GM12865 (cell line): ENCODE results near the gene MYCT1.

Experiments used
- DNase-seq: peaks from one replicate; pipeline ENCODE4 v3.0.0; 2010; ENCODE audit warnings: low read depth
- H3K4me3 ChIP-seq: 2 replicates; pipeline ENCODE4 v1.5.1; 2011; ENCODE audit warnings: mild to moderate bottlenecking, low read depth, low read length, control low read depth
- CTCF ChIP-seq: IDR thresholded peaks from 2 replicates; pipeline ENCODE4 v1.5.1; 2011; ENCODE audit warnings: low read length, control low read depth, low read depth, inconsistent platforms; ENCODE audit not compliant: insufficient read depth; ENCODE audit errors: missing control alignments

MYCT1 gene

GRCh38 chr6:152745509-152746171 is 47.9 kb downstream of the MYCT1 start:
- TF ChIP-seq CTCF, result no peak
- no peak overlapping the region for H3K4me3 ChIP-seq

GRCh38 chr6:152746172-152746553 is 48.5 kb downstream of the MYCT1 start:
- TF ChIP-seq CTCF, result no peak

More at GRCh38 chr6:152745509-152746171, 47.9 kb downstream of the MYCT1 start:
- no peak for DNase-seq

GRCh38 chr6:152748843-152749242 is 51.1 kb downstream of the MYCT1 start:
- no peak for DNase-seq
- no peak overlapping the region for H3K4me3 ChIP-seq
- no peak for TF ChIP-seq CTCF

More at GRCh38 chr6:152746172-152746553, 48.5 kb downstream of the MYCT1 start:
- no peak overlapping the region for H3K4me3 ChIP-seq
- no peak for DNase-seq

GRCh38 chr6:152749336-152749735 is 51.6 kb downstream of the MYCT1 start:
- no peak for DNase-seq
- TF ChIP-seq CTCF, result no peak
- H3K4me3 ChIP-seq, result no peak overlapping the region

- no peak for TF ChIP-seq CTCF
- no peak within 1 kb of the TSS for H3K4me3 ChIP-seq
- peak; percentile 14 for DNase-seq
Measured at GRCh38 chr6:152750694-152751093, 53.0 kb downstream of the MYCT1 start, which contains the start of gene VIP. Gene VIP (plus strand): TSS chr6:152750797. CDS start chr6:152752178, 1,381 bp downstream.

- no peak for TF ChIP-seq CTCF
- no peak overlapping the region for H3K4me3 ChIP-seq
Measured at GRCh38 chr6:152765331-152765730, 67.6 kb downstream of the MYCT1 start.

GRCh38 chr6:152769159-152769558 is 71.5 kb downstream of the MYCT1 start:
- no peak for TF ChIP-seq CTCF

More at GRCh38 chr6:152765331-152765730, 67.6 kb downstream of the MYCT1 start:
- DNase-seq, result no peak

More at GRCh38 chr6:152769159-152769558, 71.5 kb downstream of the MYCT1 start:
- H3K4me3 ChIP-seq, result no peak overlapping the region
- DNase-seq, result no peak
